ENCODE results near the gene GBP6.

Gene GBP6

GRCh38 chr1:89355056-89355455 lies 8.8 kb upstream of the GBP6 start:
- TF ChIP-seq, protein P1, sequence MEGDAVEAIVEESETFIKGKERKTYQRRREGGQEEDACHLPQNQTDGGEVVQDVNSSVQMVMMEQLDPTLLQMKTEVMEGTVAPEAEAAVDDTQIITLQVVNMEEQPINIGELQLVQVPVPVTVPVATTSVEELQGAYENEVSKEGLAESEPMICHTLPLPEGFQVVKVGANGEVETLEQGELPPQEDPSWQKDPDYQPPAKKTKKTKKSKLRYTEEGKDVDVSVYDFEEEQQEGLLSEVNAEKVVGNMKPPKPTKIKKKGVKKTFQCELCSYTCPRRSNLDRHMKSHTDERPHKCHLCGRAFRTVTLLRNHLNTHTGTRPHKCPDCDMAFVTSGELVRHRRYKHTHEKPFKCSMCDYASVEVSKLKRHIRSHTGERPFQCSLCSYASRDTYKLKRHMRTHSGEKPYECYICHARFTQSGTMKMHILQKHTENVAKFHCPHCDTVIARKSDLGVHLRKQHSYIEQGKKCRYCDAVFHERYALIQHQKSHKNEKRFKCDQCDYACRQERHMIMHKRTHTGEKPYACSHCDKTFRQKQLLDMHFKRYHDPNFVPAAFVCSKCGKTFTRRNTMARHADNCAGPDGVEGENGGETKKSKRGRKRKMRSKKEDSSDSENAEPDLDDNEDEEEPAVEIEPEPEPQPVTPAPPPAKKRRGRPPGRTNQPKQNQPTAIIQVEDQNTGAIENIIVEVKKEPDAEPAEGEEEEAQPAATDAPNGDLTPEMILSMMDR (IDR thresholded peaks at IDR 0.05; ENCODE audit: low read depth, low read length, missing control alignments), result no peak
- no peak for DNase-seq (ENCODE audit: low read depth)
- in situ Hi-C loops (cut with HindIII; ENCODE audit: low sequenced_read_pairs), result no loop called here
- H3K4me3 ChIP-seq (ENCODE audit: low read depth, low read length), result no peak overlapping the region

- no peak overlapping the region for H3K4me3 ChIP-seq (ENCODE audit: low read depth, low read length)
- DNase-seq (ENCODE audit: low read depth), result peak; percentile 38
- in situ Hi-C loops (cut with HindIII; ENCODE audit: low sequenced_read_pairs), result no loop called here
- TF ChIP-seq, protein P1 (IDR thresholded peaks at IDR 0.05; ENCODE audit: low read depth, low read length, missing control alignments), result no peak
These were observed 7.0 kb upstream of the GBP6 start for GRCh38 chr1:89356658-89357400.

- peak; percentile 52 for DNase-seq (ENCODE audit: low read depth)
- no peak overlapping the region for H3K4me3 ChIP-seq (ENCODE audit: low read depth, low read length)
- in situ Hi-C loops (cut with HindIII; ENCODE audit: low sequenced_read_pairs), result no loop called here
- TF ChIP-seq, protein P1 (IDR thresholded peaks at IDR 0.05; ENCODE audit: low read depth, low read length, missing control alignments), result peak; percentile 81
These were observed 5.5 kb upstream of the GBP6 start for GRCh38 chr1:89358287-89358893.

GRCh38 chr1:89360716-89361115 lies 3.1 kb upstream of the GBP6 start:
- no peak overlapping the region for H3K4me3 ChIP-seq (ENCODE audit: low read depth, low read length)
- TF ChIP-seq, protein P1 (IDR thresholded peaks at IDR 0.05; ENCODE audit: low read depth, low read length, missing control alignments), result no peak
- DNase-seq (ENCODE audit: low read depth), result no peak
- in situ Hi-C loops (cut with HindIII; ENCODE audit: low sequenced_read_pairs), result no loop called here

GRCh38 chr1:89361681-89362080 lies 2.2 kb upstream of the GBP6 start:
- no peak overlapping the region for H3K4me3 ChIP-seq (ENCODE audit: low read depth, low read length)
- TF ChIP-seq, protein P1 (IDR thresholded peaks at IDR 0.05; ENCODE audit: low read depth, low read length, missing control alignments), result no peak
- no peak for DNase-seq (ENCODE audit: low read depth)
- in situ Hi-C loops (cut with HindIII; ENCODE audit: low sequenced_read_pairs), result no loop called here

- no peak overlapping the region for H3K4me3 ChIP-seq (ENCODE audit: low read depth, low read length)
- TF ChIP-seq, protein P1 (IDR thresholded peaks at IDR 0.05; ENCODE audit: low read depth, low read length, missing control alignments), result no peak
- in situ Hi-C loops (cut with HindIII; ENCODE audit: low sequenced_read_pairs), result no loop called here
- no peak for DNase-seq (ENCODE audit: low read depth)
These were observed 663 bp upstream of the GBP6 start for GRCh38 chr1:89363196-89363595.

Measured in astrocyte of the cerebellum (primary cell).